K562 (cell line): ENCODE measurements around the gene MDM1. TPM values are rescaled to one million over a fixed set of nuclear protein-coding genes. Genes with fewer than 3 reads are reported as not detected.

Source experiments
- ATAC-seq: fragments of 200-7000 bp; cut with Tn5 transposase; 3 replicates; pipeline ENCODE4 v1.9.1; 2020; ENCODE audit warnings: moderate library complexity
- BruUV-seq: library from RNA; stranded (reverse); fragments of 400-500 nt; replicated peaks from 2 replicates; lab custom pipeline; 2021; lab: Mats Ljungman, UMichigan
- CTCF ChIA-PET: fragments of 300-600 bp; formaldehyde crosslinking; extraction: SDS; loops from one replicate; lab custom pipeline; 2021; ENCODE audit warnings: low intra/inter-chr PET ratio; lab: Yijun Ruan, JAX
- POLR2A ChIA-PET: fragments of 300-600, 350-650 bp; sonication (Branson Sonifier 250); formaldehyde crosslinking; extraction: SDS; loops from one replicate; lab custom pipeline; 2021; ENCODE audit warnings: antibody characterized with exemption, inconsistent platforms; lab: Yijun Ruan, JAX
- DNase-seq, 4 experiments: peaks; one replicate each; pipeline versions ENCODE4 v3.0.0 to v3.0.0-alpha.2; 2011 to 2018; ENCODE audit warnings: low spot score in 3 of 4, mixed read lengths in 3 of 4; ENCODE audit errors: extremely low read depth in 1 of 4
- FAIRE-seq: peaks from 2 replicates; lab custom pipeline; 2011; peaks lifted over from hg19 to GRCh38; lab: Jason Lieb, UNC
- H2AFZ ChIP-seq: 2 replicates; pipeline ENCODE4 v1.6.0; 2011; ENCODE audit warnings: low read depth, low read length, control low read depth, inconsistent platforms
- H3K27ac ChIP-seq: fragments of 200-600 bp; 3 replicates; pipeline ENCODE4 v1.8.0; 2011; ENCODE audit warnings: low read depth, mild to moderate bottlenecking, control low read depth, inconsistent platforms, low read length, moderate library complexity, mixed read lengths; ENCODE audit errors: extremely low read depth
- H3K27me3 ChIP-seq, 2 experiments: fragments of 300-600 bp in 1 of 2; 2 replicates in 1 of 2; 3 replicates in 1 of 2; pipeline versions ENCODE4 v1.6.0 to v1.8.0; 2011; ENCODE audit warnings: inconsistent platforms in 2 of 2, low read length in 2 of 2, mild to moderate bottlenecking in 1 of 2, mixed read lengths in 1 of 2, moderate library complexity in 1 of 2; ENCODE audit not compliant: control insufficient read depth in 2 of 2, insufficient read depth in 2 of 2
- H3K36me3 ChIP-seq: fragments of 300-600 bp; 3 replicates; pipeline ENCODE4 v1.8.0; 2011; ENCODE audit warnings: mild to moderate bottlenecking, low read length, inconsistent platforms; ENCODE audit not compliant: control insufficient read depth, insufficient read depth
- H3K4me1 ChIP-seq, 2 experiments: fragments of 200-600 bp in 1 of 2; replicated peaks in 1 of 2; 2 replicates in 1 of 2; 3 replicates in 1 of 2; pipeline versions ENCODE4 v1.5.1 to v1.8.0; 2011; ENCODE audit warnings: inconsistent platforms in 2 of 2, low read length in 2 of 2, mild to moderate bottlenecking in 1 of 2, mixed read lengths in 1 of 2, moderate library complexity in 1 of 2; ENCODE audit not compliant: control insufficient read depth in 2 of 2, insufficient read depth in 2 of 2
- H3K4me2 ChIP-seq: 2 replicates; pipeline ENCODE4 v1.6.1; 2011; ENCODE audit warnings: low read length, control low read depth, inconsistent platforms, mixed read lengths; ENCODE audit not compliant: insufficient read depth
- H3K4me3 ChIP-seq: fragments of 200-600 bp; sonication (generic), shearing (Covaris generic); 2 replicates; pipeline ENCODE4 v1.5.1; 2016; ENCODE audit warnings: control low read depth, inconsistent platforms
- H3K79me2 ChIP-seq: fragments of 200-600 bp; 3 replicates; pipeline ENCODE4 v1.8.0; 2011; ENCODE audit warnings: low read length, inconsistent platforms; ENCODE audit not compliant: control insufficient read depth, insufficient read depth
- H3K9ac ChIP-seq, 2 experiments: 2 replicates each; pipeline versions ENCODE4 v1.6.0 to v1.6.1; 2011; ENCODE audit warnings: low read depth in 2 of 2, low read length in 2 of 2, control low read depth in 1 of 2, inconsistent platforms in 1 of 2, mild to moderate bottlenecking in 1 of 2, mixed read lengths in 1 of 2; ENCODE audit not compliant: insufficient read depth in 1 of 2
- H3K9me1 ChIP-seq: one replicate; pipeline ENCODE4 v1.6.0; 2011; ENCODE audit warnings: inconsistent platforms, mild to moderate bottlenecking, low read length, moderate library complexity; ENCODE audit not compliant: control insufficient read depth, insufficient read depth
- H3K9me3 ChIP-seq: replicated peaks from 2 replicates; pipeline ENCODE4 v1.5.1; 2011; ENCODE audit warnings: low read depth, low read length, inconsistent platforms; ENCODE audit not compliant: control insufficient read depth, insufficient read depth
- H4K20me1 ChIP-seq: replicated peaks from 2 replicates; pipeline ENCODE4 v1.6.1; 2011; ENCODE audit warnings: low read length, inconsistent platforms, mixed read lengths; ENCODE audit not compliant: control insufficient read depth, insufficient read depth
- CBFA2T3 ChIP-seq: fragments of 450-650 bp; IDR thresholded peaks from 2 replicates; pipeline ENCODE4 v1.6.1; 2017
- CBX2 ChIP-seq: fragments of 200-600 bp; sonication (generic); IDR thresholded peaks from one replicate; pipeline ENCODE4 v1.6.1; 2012; ENCODE audit warnings: mild to moderate bottlenecking, low read length, inconsistent platforms; ENCODE audit not compliant: insufficient read depth, poor library complexity, severe bottlenecking
- CHD1 ChIP-seq: fragments of 200-600 bp; sonication (generic); IDR thresholded peaks from one replicate; pipeline ENCODE4 v1.6.1; 2012; ENCODE audit warnings: mild to moderate bottlenecking, moderate library complexity, low read length, inconsistent platforms
- CXXC5 ChIP-seq: fragments of 250-450 bp; sonication (Bioruptor Pico); IDR thresholded peaks from 2 replicates; pipeline ENCODE4 v1.8.0; 2022; ENCODE audit warnings: inconsistent platforms, mild to moderate bottlenecking, moderate library complexity
- FOSL1 ChIP-seq: fragments of 200-800 bp; sonication (Bioruptor generic); conservative IDR thresholded peaks from 2 replicates; pipeline ENCODE4 v1.6.1; 2016; ENCODE audit warnings: missing genetic modification characterization, missing compliant biosample characterization
- MAZ ChIP-seq, 2 experiments: fragments of 450-650 bp in 1 of 2; sonication (generic) in 1 of 2; formaldehyde crosslinking; IDR thresholded peaks in 1 of 2; conservative IDR thresholded peaks in 1 of 2; 2 replicates each; pipeline versions ENCODE4 v1.4.0 to v1.5.0; 2020; ENCODE audit warnings: mild to moderate bottlenecking in 1 of 2, missing genetic modification reagents in 1 of 2
- MTA3 ChIP-seq: fragments of 450-650 bp; formaldehyde crosslinking; IDR thresholded peaks from 2 replicates; pipeline ENCODE4 v1.6.1; 2017; ENCODE audit warnings: mild to moderate bottlenecking, borderline replicate concordance
- NFIX ChIP-seq: fragments of 250-450 bp; sonication (Bioruptor Pico); IDR thresholded peaks from 2 replicates; pipeline ENCODE4 v1.4.0; 2020; ENCODE audit warnings: low read depth, mild to moderate bottlenecking, moderate library complexity
- PRPF4 ChIP-seq: fragments of 200-400 bp; formaldehyde crosslinking; IDR thresholded peaks from one replicate; pipeline ENCODE4 v1.6.1; 2017; ENCODE audit warnings: low read length, low read depth, mild to moderate bottlenecking; ENCODE audit not compliant: insufficient read depth, poor library complexity, severe bottlenecking
- PTBP1 ChIP-seq: fragments of 200-400 bp; formaldehyde crosslinking; IDR thresholded peaks from 2 replicates; pipeline ENCODE4 v1.6.1; 2017; ENCODE audit warnings: low read depth, low read length
- TCFL5 ChIP-seq: fragments of 250-450 bp; sonication (Bioruptor Pico); conservative IDR thresholded peaks from 2 replicates; pipeline ENCODE4 v1.6.1; 2021; ENCODE audit warnings: mild to moderate bottlenecking, moderate library complexity, matching md5 sums
- ZBTB26 ChIP-seq: fragments of 450-650 bp; formaldehyde crosslinking; IDR thresholded peaks from 2 replicates; pipeline ENCODE4 v1.4.0; 2022; ENCODE audit warnings: missing genetic modification characterization
- ZEB2 ChIP-seq: fragments of 450-650 bp; IDR thresholded peaks from 2 replicates; pipeline ENCODE4 v1.6.1; 2016
- ZNF311 ChIP-seq: fragments of 250-450 bp; sonication (Bioruptor Pico); IDR thresholded peaks from 2 replicates; pipeline ENCODE4 v1.4.0; 2020; ENCODE audit warnings: mild to moderate bottlenecking, moderate library complexity
- in situ Hi-C: fragments of 300-500 bp; cut with MboI; formaldehyde crosslinking; loops from 4 replicates; pipeline ENCODE4 v1.15.0; 2018; ENCODE audit warnings: inconsistent platforms, mixed read lengths
- intact Hi-C: fragments of 100-400 bp; cut with micrococcal nuclease; formaldehyde crosslinking; loops from 2 replicates; pipeline ENCODE4 v1.14.2; 2022
- polyA plus RNA-seq, 8 experiments: library from polyadenylated mRNA; depleted of rRNA in 4 of 8; stranded (reverse) in 5 of 8; unstranded in 3 of 8; fragments of >200 nt; fragmentation: Nextera tagmentation in 2 of 8; fragmentation: Illumina TruSeq in 1 of 8; extraction: Ambion mirVana in 2 of 8; extraction: Trizol in 1 of 8; gene quantifications; 2 replicates each; pipeline versions ENCODE4 v1.2.1 to v1.2.3, GENCODE V29; 2011 to 2014; ENCODE audit warnings: inconsistent platforms in 1 of 8, missing spikeins in 1 of 8
- total RNA-seq, 7 experiments: library from RNA; depleted of rRNA in 6 of 7; stranded (reverse); fragments of >200 nt in 6 of 7; fragmentation: Illumina TruSeq in 2 of 7; extraction: Trizol in 2 of 7; gene quantifications; 2 replicates each; pipeline versions ENCODE4 v1.2.1 to v1.2.3, GENCODE V29; 2011 to 2021; ENCODE audit warnings: low replicate concordance in 1 of 7

MDM1 gene
- total and polyA plus RNA-seq, 9 of the 15 experiments (the other 6 are each of a cell fraction or from before 2014, with no cell fraction given) = 7.5 to 16.8 (median 13.1) TPM

DNA sequence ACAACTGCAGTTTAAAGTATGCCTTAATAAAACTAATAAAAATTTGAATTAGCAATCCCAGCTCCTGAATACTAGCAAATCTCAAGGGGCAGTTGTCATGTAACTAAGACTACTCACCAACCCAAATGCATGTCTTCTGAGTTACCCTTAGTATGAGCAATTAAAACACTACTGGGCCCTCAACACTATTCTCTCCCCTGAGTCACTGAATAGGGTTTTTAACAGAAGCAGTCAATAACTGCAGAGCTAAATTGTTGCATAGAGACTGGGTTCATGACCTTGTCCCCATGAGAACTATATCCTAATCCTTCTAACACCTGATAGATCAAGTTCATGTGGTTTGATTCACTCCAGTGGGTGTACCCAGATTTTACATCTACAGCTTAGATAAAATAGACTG is 38.8 kb downstream of the MDM1 start:
- H3K4me3 ChIP-seq = no peak overlapping the region
- H3K27me3 ChIP-seq = no peaks in the 10 kb centered on the region
- no peaks in the 10 kb centered on the region for H3K9me3 ChIP-seq
- in situ Hi-C loops = no loop called here
- TF ChIP-seq MAZ (CRISPR knock-in tag; conservative IDR thresholded peaks at IDR 0.05 in 1 of 2, IDR thresholded peaks at IDR 0.05 in 1 of 2) (no peak), CBFA2T3 (no peak), ZBTB26 (CRISPR knock-in tag) (no peak), FOSL1 (tag) (no peak), ZNF311 (CRISPR knock-in tag) (no peak), PTBP1 (no peak), NFIX (CRISPR knock-in tag) (no peak), CXXC5 (CRISPR knock-in tag) (no peak), MTA3 (no peak), PRPF4 (no peak), ZEB2 (no peak), CHD1 (no peak), TCFL5 (no peak), CBX2 (no peak)
- TF ChIP-seq, all 486 proteins: peak for 0
- H3K9me1 ChIP-seq = no peaks in the 10 kb centered on the region
- no TSS peak for BruUV-seq
- H3K79me2 ChIP-seq = no peaks in the 10 kb centered on the region
- DNase-seq (no peak), FAIRE-seq (no peak), ATAC-seq (no peak)
- ChIA-PET CTCF (no interaction called here), POLR2A (interaction anchor here (0.9 kb wide), 1 partner anchor 9 kb away, joined by 3 read pairs; no protein-coding TSS in a partner anchor)
- no peak overlapping the region for H3K27ac ChIP-seq
- H3K4me1 ChIP-seq = no peaks in the 10 kb centered on the region
- no peak overlapping the region for H3K9ac ChIP-seq
- H4K20me1 ChIP-seq = no peaks in the 10 kb centered on the region
- H3K4me2 ChIP-seq = no peak overlapping the region
- intact Hi-C loops = no loop called here
- no peaks in the 10 kb centered on the region for H3K36me3 ChIP-seq
- H2AFZ ChIP-seq = no peak overlapping the region
